IMR-90 (cell line): ENCODE measurements around the gene VMAC. TPM values are rescaled to one million over a fixed set of nuclear protein-coding genes. Genes with fewer than 3 reads are reported as not detected.

ENCODE experiments used
- ATAC-seq: fragments of 200-7000 bp; cut with Tn5 transposase; 2 replicates; pipeline ENCODE4 v1.9.1; 2020; ENCODE audit warnings: low read depth, mild to moderate bottlenecking, moderate library complexity
- BruUV-seq: library from RNA; stranded (reverse); fragments of 400-500 nt; replicated peaks from 2 replicates; lab custom pipeline; 2021; lab: Mats Ljungman, UMichigan
- CTCF ChIA-PET: fragments of 300-600 bp; formaldehyde crosslinking; extraction: SDS; loops from one replicate; lab custom pipeline; 2021; ENCODE audit warnings: antibody characterized with exemption; lab: Yijun Ruan, JAX
- POLR2A ChIA-PET: fragments of 300-600 bp; sonication (Branson Sonifier 250); formaldehyde crosslinking; loops from one replicate; lab custom pipeline; 2022; ENCODE audit warnings: antibody characterized with exemption; ENCODE audit not compliant: unreplicated experiment; lab: Charles Lee
- DNase-seq: peaks from one replicate; pipeline ENCODE4 v3.0.0; 2013
- H2AFZ ChIP-seq: replicated peaks from 2 replicates; pipeline ENCODE3; 2013; ENCODE audit warnings: low read length, mild to moderate bottlenecking; ENCODE audit not compliant: poor library complexity
- H2AK5ac ChIP-seq: 2 replicates; pipeline ENCODE4 v1.6.1; 2013; ENCODE audit warnings: low read depth, low read length, inconsistent platforms
- H2AK9ac ChIP-seq: replicated peaks from 2 replicates; pipeline ENCODE3; 2013; ENCODE audit warnings: mild to moderate bottlenecking, low read depth, low read length, moderate library complexity; ENCODE audit not compliant: poor library complexity
- H2BK120ac ChIP-seq: 2 replicates; pipeline ENCODE4 v1.6.1; 2013; ENCODE audit warnings: low read depth, low read length, inconsistent platforms
- H2BK15ac ChIP-seq: 3 replicates; pipeline ENCODE4 v1.6.1; 2013; ENCODE audit warnings: low read depth, low read length, inconsistent platforms
- H2BK20ac ChIP-seq: 2 replicates; pipeline ENCODE4 v1.6.1; 2013; ENCODE audit warnings: low read depth, mild to moderate bottlenecking, inconsistent platforms, low read length, moderate library complexity
- H2BK5ac ChIP-seq: 2 replicates; pipeline ENCODE4 v1.6.1; 2013; ENCODE audit warnings: mild to moderate bottlenecking, low read depth, low read length, inconsistent platforms; ENCODE audit not compliant: poor library complexity, severe bottlenecking
- H3K14ac ChIP-seq: replicated peaks from 2 replicates; pipeline ENCODE4 v1.6.1; 2013; ENCODE audit warnings: low read depth, low read length, inconsistent platforms
- H3K18ac ChIP-seq: 2 replicates; pipeline ENCODE4 v1.6.1; 2013; ENCODE audit warnings: low read depth, low read length, control low read depth
- H3K23ac ChIP-seq: 2 replicates; pipeline ENCODE4 v1.6.1; 2013; ENCODE audit warnings: low read depth, low read length, inconsistent platforms
- H3K27ac ChIP-seq: 2 replicates; pipeline ENCODE4 v1.5.1; 2013; ENCODE audit warnings: mild to moderate bottlenecking, control low read depth, low read length; ENCODE audit not compliant: insufficient read depth
- H3K27me3 ChIP-seq: 2 replicates; pipeline ENCODE4 v1.6.1; 2013; ENCODE audit warnings: low read length; ENCODE audit not compliant: control insufficient read depth, insufficient read depth
- H3K36me3 ChIP-seq: 2 replicates; pipeline ENCODE4 v1.6.1; 2013; ENCODE audit warnings: low read length, mixed read lengths; ENCODE audit not compliant: control insufficient read depth, insufficient read depth
- H3K4ac ChIP-seq: 2 replicates; pipeline ENCODE4 v1.6.1; 2013; ENCODE audit warnings: low read depth, low read length, inconsistent platforms
- H3K4me1 ChIP-seq: 2 replicates; pipeline ENCODE4 v1.6.1; 2013; ENCODE audit warnings: low read length, mixed read lengths; ENCODE audit not compliant: control insufficient read depth, insufficient read depth
- H3K4me2 ChIP-seq: 2 replicates; pipeline ENCODE4 v1.6.1; 2013; ENCODE audit warnings: low read depth, mild to moderate bottlenecking, control low read depth, low read length, moderate library complexity
- H3K4me3 ChIP-seq: 2 replicates; pipeline ENCODE4 v1.5.1; 2013; ENCODE audit warnings: low read depth, mild to moderate bottlenecking, control low read depth, low read length, moderate library complexity; ENCODE audit not compliant: insufficient read depth
- H3K56ac ChIP-seq: 2 replicates; pipeline ENCODE4 v1.6.1; 2013; ENCODE audit warnings: low read length, inconsistent platforms; ENCODE audit not compliant: insufficient read depth; ENCODE audit errors: extremely low read depth
- H3K79me1 ChIP-seq, 2 experiments: 2 replicates each; pipeline ENCODE4 v1.6.1; 2013; ENCODE audit warnings: low read length in 2 of 2, inconsistent platforms in 1 of 2, low read depth in 1 of 2
- H3K9ac ChIP-seq: 2 replicates; pipeline ENCODE4 v1.6.1; 2013; ENCODE audit warnings: low read depth, low read length, control low read depth
- H3K9me1 ChIP-seq: 2 replicates; pipeline ENCODE4 v1.6.1; 2013; ENCODE audit warnings: low read length, inconsistent platforms; ENCODE audit not compliant: insufficient read depth
- H3K9me3 ChIP-seq: 2 replicates; pipeline ENCODE4 v1.6.1; 2013; ENCODE audit warnings: low read length; ENCODE audit not compliant: control insufficient read depth, insufficient read depth
- H4K20me1 ChIP-seq: 2 replicates; pipeline ENCODE4 v1.6.1; 2013; ENCODE audit warnings: low read length, inconsistent platforms; ENCODE audit not compliant: insufficient read depth
- H4K5ac ChIP-seq: 2 replicates; pipeline ENCODE4 v1.6.1; 2013; ENCODE audit warnings: mild to moderate bottlenecking, low read depth, low read length, control low read depth
- H4K8ac ChIP-seq, 2 experiments: 2 replicates each; pipeline ENCODE4 v1.6.1; 2013; ENCODE audit warnings: low read depth in 2 of 2, low read length in 2 of 2, control low read depth in 1 of 2, inconsistent platforms in 1 of 2
- H4K91ac ChIP-seq: 2 replicates; pipeline ENCODE4 v1.6.1; 2013; ENCODE audit warnings: low read depth, low read length, inconsistent platforms; ENCODE audit not compliant: insufficient read depth
- BHLHE40 ChIP-seq: fragments of 150-350 bp; IDR thresholded peaks from 2 replicates; pipeline ENCODE4 v1.6.1; 2016; ENCODE audit warnings: mild to moderate bottlenecking, low read depth, low read length
- CEBPB ChIP-seq: IDR thresholded peaks from 2 replicates; pipeline ENCODE4 v1.6.1; 2012; ENCODE audit warnings: low read depth, low read length, improper control_type of control experiment
- FOS ChIP-seq: fragments of 150-350 bp; IDR thresholded peaks from 2 replicates; pipeline ENCODE4 v1.6.1; 2016; ENCODE audit warnings: low read depth, low read length
- MAZ ChIP-seq: IDR thresholded peaks from 2 replicates; pipeline ENCODE4 v1.6.1; 2012; ENCODE audit warnings: low read depth, mild to moderate bottlenecking, low read length, improper control_type of control experiment, moderate library complexity, borderline replicate concordance
- SMC3 ChIP-seq: fragments of 150-350 bp; IDR thresholded peaks from 2 replicates; pipeline ENCODE4 v1.6.1; 2016; ENCODE audit warnings: low read depth, mild to moderate bottlenecking, antibody characterized with exemption, low read length, moderate library complexity
- WGBS, 2 experiments: methylation state at CpG; one replicate each; pipeline versions ENCODE4 v1.1.5 to v1.1.7; 2013; ENCODE audit warnings: missing lambda C conversion rate in 2 of 2; ENCODE audit not compliant: insufficient read length in 1 of 2; ENCODE audit errors: extremely low coverage in 2 of 2; 5-methylcytosine and 5-hydroxymethylcytosine counted together
- dilution Hi-C: fragments of 300-500 bp; cut with HindIII; formaldehyde crosslinking; loops from one replicate; pipeline ENCODE4 v1.14.3; 2018; ENCODE audit warnings: low sequenced_read_pairs; ENCODE audit not compliant: unreplicated experiment
- in situ Hi-C: fragments of 300-500 bp; cut with MboI; formaldehyde crosslinking; loops from 3 replicates; pipeline ENCODE4 v1.14.3; 2019; ENCODE audit warnings: low sequenced_read_pairs, inconsistent platforms, mixed read lengths
- intact Hi-C: fragments of 100-400 bp; cut with micrococcal nuclease; formaldehyde crosslinking; loops from 2 replicates; pipeline ENCODE4 v1.10.0; 2022
- polyA plus RNA-seq, 3 experiments: library from polyadenylated mRNA; depleted of rRNA; stranded (reverse); fragments of >200 nt; gene quantifications; 2 replicates each; pipeline ENCODE4 v1.2.3, GENCODE V29; 2012; ENCODE audit warnings: low replicate concordance in 1 of 3
- total RNA-seq: library from RNA; depleted of rRNA; stranded (reverse); fragments of >200 nt; gene quantifications from 2 replicates; pipeline ENCODE4 v1.2.3, GENCODE V29; 2012

Gene VMAC
- total and polyA plus RNA-seq, 2 of the 4 experiments (the other 2 are of a cell fraction), result 1.4 to 3.1 TPM

DNA sequence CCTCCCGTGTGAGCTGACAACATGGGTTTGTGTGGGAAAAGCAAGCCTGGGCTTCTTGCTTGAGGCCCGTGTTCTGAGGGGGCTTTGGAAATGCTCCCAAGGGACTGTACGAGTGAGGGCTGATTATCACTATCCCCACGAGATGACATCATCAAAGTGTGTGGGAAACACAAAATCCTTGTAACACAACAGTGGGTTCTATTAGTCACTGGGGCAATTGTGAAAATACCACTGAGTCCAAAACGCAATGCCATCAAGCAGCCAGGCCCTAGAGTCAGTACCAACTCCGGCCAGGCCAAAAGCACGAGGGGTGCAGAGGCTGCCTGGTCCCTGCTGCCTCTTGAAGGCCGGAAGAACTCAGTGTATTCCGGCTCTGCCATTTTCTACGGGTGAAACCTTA, 39.0 kb downstream of the VMAC start:
- H3K9me3 ChIP-seq, result no peaks in the 10 kb centered on the region
- BruUV-seq, result no TSS peak
- 0 out of 2 replicates have a peak overlapping the region, but pooled peaks have one; percentile 12 for H3K9ac ChIP-seq
- peak overlapping the region; percentile 74; the same call in 1 of the 3 replicates for H2BK15ac ChIP-seq
- H4K91ac ChIP-seq, result peak overlapping the region; percentile 49
- peak overlapping the region; percentile 55 for H2AK9ac ChIP-seq
- H3K4me1 ChIP-seq, result peaks cover 43% of the 10 kb centered on the region
- H3K27ac ChIP-seq, result peak overlapping the region; percentile 83
- peak overlapping the region; percentile 77 for H2AK5ac ChIP-seq
- H3K4me3 ChIP-seq, result no peak overlapping the region
- 0 out of 2 replicates have a peak overlapping the region, but pooled peaks have one; percentile 59 for H3K56ac ChIP-seq
- ChIA-PET POLR2A (no interaction called here), CTCF (no interaction called here)
- H3K14ac ChIP-seq, result peak overlapping the region; percentile 50
- DNase-seq, result peak; percentile 82
- H3K36me3 ChIP-seq, result peaks cover 30% of the 10 kb centered on the region
- dilution Hi-C loops (no loop called here), intact Hi-C loops (no loop called here), in situ Hi-C loops (no loop called here)
- TF ChIP-seq BHLHE40 (peak; percentile 42; the same call in 1 of the 2 replicates), CEBPB (peak; percentile 75), SMC3 (no peak), MAZ (no peak; the same call in 1 of the 2 replicates), FOS (peak; percentile 51)
- peak overlapping the region; percentile 84 for H3K4ac ChIP-seq
- H4K20me1 ChIP-seq, result peaks cover 47% of the 10 kb centered on the region
- ATAC-seq, result peak; percentile 57
- H3K27me3 ChIP-seq, result no peaks in the 10 kb centered on the region
- peak overlapping the region; percentile 61 for H2BK120ac ChIP-seq
- peak overlapping the region; percentile 33 for H3K4me2 ChIP-seq
- 85% methylated on average over 5 of the region's 10 CpGs; no CpG with 5 or more reads in 1 of the 2 experiments for WGBS, 2 experiments
- no peak overlapping the region for H2AFZ ChIP-seq
- H3K18ac ChIP-seq, result peak overlapping the region; percentile 30; the same call in 1 of the 2 replicates
- peaks cover 42 to 93% of the 10 kb centered on the region in 2 experiments for H3K79me1 ChIP-seq
- peak overlapping the region; percentile 45; the same call in 1 of the 2 replicates for H4K5ac ChIP-seq
- H2BK5ac ChIP-seq, result peak overlapping the region; percentile 63
- peak overlapping the region in 1 of 2 experiments; percentile 72; a peak in 3 of 4 replicates for H4K8ac ChIP-seq
- H3K9me1 ChIP-seq, result peaks cover 40% of the 10 kb centered on the region
- H2BK20ac ChIP-seq, result peak overlapping the region; percentile 73; the same call in 1 of the 2 replicates
- H3K23ac ChIP-seq, result peak overlapping the region; percentile 65
